ENCODE measurements around the gene MT1X.
"Not testable (repeated sequence)": the region's sequence is repeated elsewhere in the genome, so short reads cannot be mapped to it uniquely, and the experiment has no call there.

Gene MT1X

GRCh38 chr16:56710181-56710737 lies 28.0 kb downstream of the MT1X start:
- DNase-seq (ENCODE audit: low spot score) = no peak

DNA sequence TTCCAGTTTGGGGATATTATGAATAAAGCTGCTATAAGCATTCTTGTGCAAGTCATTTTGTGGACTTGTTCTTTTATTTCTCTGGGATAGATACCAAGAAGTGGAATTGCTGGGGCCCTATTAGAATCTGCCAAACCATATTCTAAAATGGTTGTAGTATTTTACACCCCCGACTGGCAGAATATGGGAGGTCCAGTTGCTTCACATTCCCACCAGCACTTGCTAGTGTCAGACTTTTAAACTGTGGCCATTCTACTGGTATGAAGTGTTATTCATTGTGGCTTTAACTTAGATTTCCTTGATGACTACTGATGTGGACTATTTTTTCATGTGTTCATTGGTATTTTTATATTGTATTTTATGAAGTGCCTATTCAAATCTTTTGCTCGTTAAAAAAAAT lies 29.6 kb downstream of the MT1X start:
- no peak for DNase-seq (ENCODE audit: low spot score)

DNA sequence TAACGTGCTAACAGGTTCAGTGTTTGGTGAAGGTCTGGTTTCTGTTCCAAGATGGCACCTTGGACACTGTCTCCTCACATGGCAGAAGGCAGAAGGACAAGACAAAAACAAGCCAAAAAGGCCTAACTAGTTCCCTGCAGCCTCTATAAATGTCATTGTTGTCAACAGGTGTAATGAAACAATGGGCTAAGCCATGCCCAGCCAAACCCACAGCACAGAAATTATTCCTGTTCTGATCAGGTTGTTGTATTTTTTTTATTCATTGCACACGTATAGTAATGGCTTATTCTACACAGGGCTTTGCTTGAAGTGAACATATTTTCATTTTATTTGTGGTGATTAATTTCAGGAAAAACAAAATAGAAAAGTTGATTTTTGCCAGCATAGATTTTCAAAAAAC lies 31.5 kb downstream of the MT1X start:
- DNase-seq (ENCODE audit: low spot score) = no peak

- no peak for DNase-seq (ENCODE audit: low spot score)
These were observed 32.9 kb downstream of the MT1X start for GRCh38 chr16:56715126-56715525.

DNA sequence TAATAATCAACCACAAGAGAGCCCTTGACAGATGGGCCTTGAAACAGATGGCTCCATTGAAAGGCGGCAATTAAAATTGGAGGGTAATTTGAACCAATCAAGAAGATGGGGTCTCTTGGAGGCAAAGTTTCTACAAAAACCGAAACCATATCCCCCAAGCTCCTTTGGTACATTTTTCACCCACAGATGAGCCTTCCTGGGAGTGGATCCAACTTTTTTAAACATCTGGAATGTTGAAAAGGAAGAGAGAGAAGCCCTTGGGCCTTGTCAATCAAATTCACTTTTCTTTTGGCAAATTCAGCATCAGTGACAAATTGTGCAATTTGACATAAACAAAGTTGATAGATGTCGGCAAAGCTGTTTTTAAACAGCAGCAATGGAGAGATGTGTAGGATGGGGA lies 34.5 kb downstream of the MT1X start:
- DNase-seq (ENCODE audit: low spot score) = no peak

DNA sequence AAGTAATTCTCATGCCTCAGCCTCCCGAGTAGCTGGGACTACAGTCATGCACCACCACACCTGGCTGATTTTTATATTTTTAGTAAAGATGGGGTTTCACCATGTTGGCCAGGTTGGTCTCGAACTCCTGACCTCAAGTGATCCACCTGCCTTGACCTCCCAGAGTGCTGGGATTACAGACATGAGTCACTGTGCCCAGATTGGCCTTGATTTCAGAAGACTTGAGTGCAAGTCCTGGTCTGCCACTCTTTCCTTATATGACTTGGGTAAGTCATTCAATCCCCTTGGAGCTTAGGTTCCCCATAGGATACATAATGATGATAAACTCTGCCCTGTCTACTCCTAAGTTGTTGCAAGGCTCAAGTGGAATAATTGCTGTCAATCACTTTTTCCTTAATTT lies 35.3 kb downstream of the MT1X start:
- not testable (repeated sequence) for DNase-seq (ENCODE audit: low spot score)

DNA sequence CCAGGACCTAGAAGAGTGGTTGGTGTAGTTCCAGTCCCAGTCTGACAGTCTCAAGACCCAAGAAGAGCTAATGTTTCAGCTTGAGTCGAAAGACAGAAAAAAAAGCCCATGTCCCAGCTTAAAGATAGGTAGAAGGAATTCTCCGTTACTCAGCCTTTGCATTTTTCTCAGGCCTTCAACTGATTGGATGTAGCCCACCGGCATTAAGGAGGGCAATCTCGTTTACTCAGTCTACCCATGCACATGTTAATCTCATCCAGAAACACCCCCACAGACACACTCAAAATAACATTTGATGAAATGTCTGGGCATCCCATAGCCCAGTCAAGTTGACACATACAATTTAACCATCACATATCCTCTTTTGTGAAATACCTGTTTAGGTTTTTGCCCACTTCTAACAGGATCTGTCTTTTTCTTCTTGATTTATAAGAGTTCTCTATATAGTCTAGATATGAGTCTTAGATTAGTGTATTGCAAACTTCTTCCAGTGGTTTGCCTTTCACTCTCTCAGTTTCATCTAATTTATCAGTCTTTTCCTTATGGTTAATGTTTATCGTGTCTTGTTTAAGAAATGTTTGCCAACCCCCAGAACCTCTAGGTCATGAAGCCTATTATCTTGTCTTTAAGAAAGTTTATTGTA lies 40.1 kb downstream of the MT1X start:
- DNase-seq (ENCODE audit: low spot score) = no peak

DNA sequence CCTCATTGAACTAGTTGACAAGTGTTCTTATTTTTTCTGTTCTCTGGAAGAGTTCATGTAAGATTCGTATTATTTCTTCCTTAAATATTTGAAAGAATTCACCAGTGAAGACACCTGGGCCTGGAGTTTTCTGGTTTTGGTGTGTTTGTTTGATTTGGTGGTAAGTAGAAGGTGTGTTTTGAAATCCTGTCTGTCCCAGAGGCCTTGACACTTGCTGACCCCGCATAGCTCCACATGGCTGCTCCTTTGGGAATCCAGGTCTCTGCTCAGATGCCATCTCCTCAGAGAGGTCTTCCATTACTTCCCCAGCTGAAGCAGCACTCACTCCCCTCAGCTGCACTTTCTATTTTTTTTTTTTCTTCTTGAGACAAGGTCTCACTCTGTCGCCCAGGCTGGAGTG lies 41.9 kb downstream of the MT1X start:
- no peak for DNase-seq (ENCODE audit: low spot score)

DNA sequence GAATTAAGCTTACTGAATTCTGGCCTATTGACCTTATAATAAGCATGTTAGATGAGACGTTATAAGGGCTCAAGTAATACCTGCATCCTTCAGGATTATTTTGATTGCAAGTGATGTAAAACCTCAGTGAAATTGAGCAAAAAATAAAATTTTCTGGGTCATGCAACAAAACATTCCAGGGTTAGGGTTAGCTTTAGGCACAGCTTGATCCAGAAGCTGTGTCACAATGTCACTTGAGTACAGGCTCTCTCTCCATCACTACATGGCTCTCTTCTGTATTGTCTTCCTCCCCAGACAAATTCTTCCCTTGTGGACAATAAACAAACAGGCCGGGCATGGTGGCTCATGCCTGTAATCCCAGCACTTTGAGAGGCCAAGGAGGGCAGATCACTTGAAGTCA lies 44.0 kb downstream of the MT1X start:
- no peak for DNase-seq (ENCODE audit: low spot score)

DNA sequence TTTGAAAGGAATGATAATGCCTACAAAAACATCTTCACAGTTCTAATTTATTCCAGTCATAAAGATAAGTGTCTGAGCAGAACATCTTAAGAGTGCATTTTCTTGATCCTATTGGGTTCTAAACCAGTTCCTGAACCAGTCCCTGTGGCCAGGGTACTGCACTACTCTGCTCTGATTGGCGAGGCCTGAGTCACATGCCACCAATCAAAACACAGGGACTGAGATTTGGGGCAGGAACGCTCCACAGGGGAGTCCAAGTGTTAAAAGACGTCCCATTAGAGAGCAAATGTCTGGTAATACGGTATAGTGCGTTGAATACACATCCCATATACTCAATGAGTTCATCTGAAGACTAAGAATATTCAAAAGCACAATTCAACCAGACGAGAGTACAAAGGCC lies 44.7 kb downstream of the MT1X start:
- DNase-seq (ENCODE audit: low spot score) = no peak

- no peak for DNase-seq (ENCODE audit: low spot score)
These were observed 45.8 kb downstream of the MT1X start for GRCh38 chr16:56728027-56728426.

DNA sequence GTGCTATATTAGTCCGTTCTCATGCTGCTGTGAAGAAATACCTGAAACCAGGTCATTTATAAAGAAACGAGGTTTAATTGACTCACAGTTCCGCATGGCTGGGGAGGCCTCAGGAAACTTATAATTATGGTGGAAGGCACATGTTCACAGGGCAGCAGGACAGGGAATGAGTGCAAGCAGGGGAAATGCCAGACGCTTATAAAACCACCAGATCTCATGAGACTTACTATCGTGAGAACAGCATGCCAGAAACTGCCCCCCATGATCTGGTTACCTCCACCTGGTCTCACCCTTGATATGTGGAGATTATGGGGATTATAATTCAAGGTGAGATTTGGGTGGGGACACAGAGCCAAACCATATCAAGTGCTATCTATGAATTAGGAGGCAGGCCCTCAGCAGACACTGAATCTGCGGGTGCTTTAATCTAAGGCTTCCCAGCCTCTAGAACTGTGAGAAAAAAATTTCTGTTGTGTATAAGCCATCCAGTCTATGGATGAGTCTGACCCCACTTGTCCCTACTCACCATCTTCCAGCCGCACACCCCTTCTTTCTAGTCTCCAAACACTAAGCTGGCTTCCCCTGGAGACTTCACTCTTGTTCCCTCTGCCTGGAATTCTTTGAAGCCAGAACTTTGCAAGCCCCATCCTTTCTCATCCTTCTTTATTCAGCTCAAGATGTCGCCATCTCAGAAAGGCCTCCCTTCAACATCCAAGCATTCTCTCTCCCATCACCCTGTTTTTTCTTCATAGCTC lies 46.9 kb downstream of the MT1X start:
- DNase-seq (ENCODE audit: low spot score) = no peak

GRCh38 chr16:56729735-56730662 lies 47.7 kb downstream of the MT1X start, which contains the start of gene NUP93:
NUP93 (plus strand) TSS chr16:56730129; CDS start chr16:56748248, 18,119 bp downstream.
- DNase-seq (ENCODE audit: low spot score) = peak; percentile 89

GRCh38 chr16:56732366-56732765 lies 50.1 kb downstream of the MT1X start:
- DNase-seq (ENCODE audit: low spot score) = no peak

DNA sequence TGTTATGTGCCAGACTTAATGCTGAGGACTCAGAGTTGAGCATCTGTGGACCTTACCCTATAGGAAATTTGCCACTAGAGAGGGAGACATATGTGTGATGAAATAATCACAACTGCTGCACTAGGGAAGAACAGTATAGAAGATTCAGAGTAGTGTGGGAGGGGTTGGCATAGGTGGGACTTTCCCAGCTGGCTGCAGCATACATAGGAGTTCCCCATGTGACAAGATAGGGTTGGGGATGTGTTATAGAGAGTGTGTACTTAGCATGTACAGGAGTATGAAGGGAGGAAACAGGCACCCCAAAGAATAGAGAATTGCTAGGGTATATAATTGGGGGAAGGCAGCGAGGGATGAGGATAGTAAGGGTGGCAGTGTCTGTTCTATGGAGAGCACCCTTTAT lies 50.6 kb downstream of the MT1X start:
- no peak for DNase-seq (ENCODE audit: low spot score)

Measured in pons (tissue), 1 donor.